SKM-1 treated with dmso at 0.1 percent for 144 hours (cell line): ENCODE data around the gene NPLOC4.
A peak's percentile ranks its signal among the peaks of the same experiment; 100 is the strongest.

Source experiments
- DNase-seq: peaks from one replicate; lab custom pipeline; 2025; ENCODE audit not compliant: unreplicated experiment; lab: John Stamatoyannopoulos, UW

The NPLOC4 gene

DNA sequence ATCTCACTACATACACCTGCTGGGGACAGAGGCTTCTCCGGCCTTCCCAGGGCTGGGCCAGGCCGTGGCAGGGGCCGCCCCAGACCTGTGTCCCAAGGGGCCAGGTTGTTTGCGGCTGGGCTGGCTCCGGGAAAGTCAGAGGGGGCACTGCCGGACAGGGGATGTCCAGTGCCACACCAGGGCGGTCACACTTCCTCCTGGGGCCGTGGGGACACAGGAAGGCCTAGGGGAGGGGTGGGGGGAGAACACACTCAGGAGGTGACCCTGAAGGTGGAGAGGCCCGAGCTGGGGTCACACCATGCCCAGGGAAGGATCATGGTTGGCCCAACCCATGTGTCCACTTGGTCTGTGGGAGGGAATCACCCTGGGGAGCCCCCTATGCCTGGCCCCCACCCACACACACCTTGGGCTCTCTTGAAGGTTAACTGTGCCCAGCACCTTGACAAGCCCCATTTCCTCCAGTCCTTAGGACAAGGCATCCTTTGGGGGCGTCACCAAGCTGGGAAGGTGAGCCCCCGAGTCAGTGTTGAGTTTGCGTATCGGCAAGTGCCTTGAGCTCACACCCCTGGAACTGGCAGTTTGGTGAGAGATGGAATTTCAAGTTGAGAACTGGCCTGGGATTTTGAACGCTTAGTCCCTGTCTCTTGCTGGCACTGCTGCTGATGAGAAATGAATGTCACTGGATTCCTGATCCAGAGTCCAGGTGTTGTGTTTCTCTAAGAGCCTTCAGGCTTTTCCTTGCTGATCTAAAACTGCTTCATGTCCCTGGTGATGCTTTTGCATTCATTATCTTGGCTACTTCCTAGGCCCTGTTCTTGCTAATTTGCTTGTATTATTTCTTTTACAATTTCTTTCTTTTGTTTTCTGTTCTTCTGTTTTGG, 116.7 kb downstream of the NPLOC4 start:
- no peak for DNase-seq

- DNase-seq: no peak
These were observed 117.5 kb downstream of the NPLOC4 start for GRCh38 chr17:81519284-81520020.

- no peak for DNase-seq
These were observed 118.1 kb downstream of the NPLOC4 start for GRCh38 chr17:81518785-81519283.

- no peak for DNase-seq
These were observed 118.7 kb downstream of the NPLOC4 start for GRCh38 chr17:81518113-81518784.

DNA sequence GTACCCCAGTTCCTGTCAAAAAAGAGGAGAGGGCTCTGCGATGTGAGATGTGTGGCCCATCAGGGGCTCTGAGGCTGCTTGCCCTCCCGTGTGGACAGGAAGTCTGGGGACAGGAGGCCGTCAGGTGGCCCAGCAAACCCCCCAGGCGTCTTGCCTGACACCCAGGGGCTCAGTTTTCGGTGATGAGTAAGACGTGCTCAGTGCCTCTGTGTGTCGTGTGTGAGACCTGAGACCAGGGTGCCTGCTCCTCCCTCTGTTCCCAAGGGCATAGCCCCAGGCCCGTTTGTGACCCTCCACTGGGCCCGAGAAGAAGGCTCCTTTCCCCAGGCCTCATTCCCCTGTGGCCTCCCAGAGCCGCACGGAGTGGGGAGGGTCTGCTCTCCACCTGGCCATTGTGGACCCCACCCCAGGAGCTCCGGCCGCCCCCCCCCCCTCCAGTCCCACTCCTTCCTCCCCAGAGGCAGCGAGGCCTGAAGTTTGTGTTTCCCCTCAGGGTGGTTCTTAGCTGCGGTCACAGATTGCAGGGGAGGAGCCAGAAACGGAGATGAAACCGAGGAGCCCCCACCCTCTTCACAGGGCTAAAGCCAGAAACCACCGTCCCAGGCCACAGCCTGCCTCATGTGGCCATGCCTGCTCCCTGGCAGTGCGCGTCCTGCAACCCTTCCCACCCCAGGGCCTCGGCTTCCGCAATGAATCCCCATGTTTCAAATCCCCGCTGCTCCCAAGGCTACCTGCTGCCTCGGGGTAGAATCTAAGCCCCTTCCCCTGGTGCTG, 119.4 kb downstream of the NPLOC4 start:
- peak; percentile 44 for DNase-seq

DNA sequence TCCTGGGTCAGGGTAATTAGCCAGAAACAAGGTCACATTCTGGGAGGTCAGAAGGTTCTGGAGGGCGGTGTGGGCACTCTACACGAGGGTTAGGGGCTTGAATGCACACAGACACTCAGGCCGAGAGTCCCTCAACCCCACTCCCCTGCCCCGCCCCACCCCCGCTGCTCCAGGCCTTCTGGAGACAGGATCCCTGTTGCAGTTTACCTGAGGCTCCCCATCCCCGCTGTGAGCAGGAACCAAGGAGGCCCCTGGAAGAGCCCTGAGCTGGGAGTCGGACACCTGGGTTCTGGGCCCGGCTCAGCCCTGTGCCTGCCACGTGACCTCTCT, 119.9 kb downstream of the NPLOC4 start:
- no peak for DNase-seq

GRCh38 chr17:81516439-81516838, 120.5 kb downstream of the NPLOC4 start:
- DNase-seq: no peak

DNA sequence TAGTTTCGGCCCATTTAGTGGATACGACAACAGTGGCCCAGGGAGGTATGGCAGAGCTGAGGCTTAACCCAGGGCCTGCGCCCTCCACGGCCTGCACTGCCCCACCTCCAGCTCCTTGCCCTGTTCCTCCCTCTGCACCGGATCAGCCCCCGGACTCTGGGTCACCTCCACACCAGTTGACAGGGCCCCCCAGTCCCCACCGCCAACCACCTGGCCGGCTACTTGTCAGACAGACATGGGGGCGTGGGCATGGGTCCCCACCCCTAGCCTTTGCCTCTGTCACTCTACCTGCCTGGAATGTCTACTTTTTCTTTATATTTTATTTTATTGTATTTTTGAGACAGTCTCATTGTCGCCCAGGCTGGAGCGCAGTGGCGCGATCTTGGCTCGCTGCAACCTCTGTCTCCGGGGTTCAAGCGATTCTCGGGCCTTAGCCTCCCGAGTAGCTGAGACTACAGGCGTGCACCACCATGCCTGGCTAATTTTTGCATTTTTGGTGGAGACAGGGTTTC, 121.3 kb downstream of the NPLOC4 start:
- DNase-seq: no peak

DNA sequence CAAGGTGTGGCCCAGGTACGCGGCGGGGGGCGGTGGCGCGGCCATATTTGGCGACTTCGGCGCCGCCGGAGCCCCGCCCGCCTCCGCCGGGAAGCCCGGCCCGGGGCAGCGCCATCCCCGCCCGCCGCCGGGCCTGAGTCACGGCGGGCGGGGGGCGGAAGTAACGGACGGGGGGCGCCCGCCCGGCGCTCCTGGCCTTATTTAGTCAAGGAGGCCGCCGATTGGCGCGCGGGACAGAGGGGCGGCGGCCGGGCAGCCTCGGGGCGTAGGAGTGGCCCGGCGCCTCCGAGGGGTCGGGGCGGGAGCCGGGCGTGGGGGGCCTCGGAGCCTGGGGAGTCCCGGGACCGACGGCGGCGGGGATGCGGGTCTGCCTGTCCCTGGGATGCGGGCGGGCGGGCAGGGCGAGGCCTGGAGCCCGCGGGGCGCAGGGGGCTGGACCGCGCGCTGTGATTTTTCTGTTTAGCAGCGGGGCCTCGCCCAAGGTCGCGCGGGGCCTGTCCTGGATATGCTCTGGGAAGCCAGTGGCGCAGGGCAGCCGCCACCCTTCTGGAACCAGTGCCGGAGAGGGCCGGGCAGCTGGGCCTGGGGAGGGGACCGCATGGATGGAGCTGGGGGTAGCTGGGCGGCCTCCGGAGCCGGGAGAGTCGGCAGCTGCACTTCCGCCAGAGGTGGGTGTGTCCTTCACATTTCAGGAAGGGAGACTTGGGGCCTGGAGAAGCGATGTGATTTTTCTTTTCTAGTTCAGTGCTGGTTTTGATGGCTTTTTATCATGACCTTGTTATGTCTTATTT, 122.0 kb downstream of the NPLOC4 start:
- DNase-seq: peak; percentile 37

DNA sequence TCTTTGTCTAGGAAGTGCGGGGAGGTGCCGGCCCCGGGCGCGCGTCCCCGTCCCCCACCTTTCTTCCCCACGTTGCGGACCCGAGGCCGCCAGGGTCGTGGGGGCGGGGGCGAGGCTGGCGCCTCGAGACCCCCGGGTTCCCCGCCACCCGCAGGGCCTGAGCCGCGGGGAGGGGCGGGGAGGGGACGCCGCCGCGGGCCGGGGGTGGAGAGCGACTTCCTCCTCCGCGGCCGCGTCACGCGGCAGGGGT, 122.5 kb downstream of the NPLOC4 start:
- DNase-seq: no peak

DNA sequence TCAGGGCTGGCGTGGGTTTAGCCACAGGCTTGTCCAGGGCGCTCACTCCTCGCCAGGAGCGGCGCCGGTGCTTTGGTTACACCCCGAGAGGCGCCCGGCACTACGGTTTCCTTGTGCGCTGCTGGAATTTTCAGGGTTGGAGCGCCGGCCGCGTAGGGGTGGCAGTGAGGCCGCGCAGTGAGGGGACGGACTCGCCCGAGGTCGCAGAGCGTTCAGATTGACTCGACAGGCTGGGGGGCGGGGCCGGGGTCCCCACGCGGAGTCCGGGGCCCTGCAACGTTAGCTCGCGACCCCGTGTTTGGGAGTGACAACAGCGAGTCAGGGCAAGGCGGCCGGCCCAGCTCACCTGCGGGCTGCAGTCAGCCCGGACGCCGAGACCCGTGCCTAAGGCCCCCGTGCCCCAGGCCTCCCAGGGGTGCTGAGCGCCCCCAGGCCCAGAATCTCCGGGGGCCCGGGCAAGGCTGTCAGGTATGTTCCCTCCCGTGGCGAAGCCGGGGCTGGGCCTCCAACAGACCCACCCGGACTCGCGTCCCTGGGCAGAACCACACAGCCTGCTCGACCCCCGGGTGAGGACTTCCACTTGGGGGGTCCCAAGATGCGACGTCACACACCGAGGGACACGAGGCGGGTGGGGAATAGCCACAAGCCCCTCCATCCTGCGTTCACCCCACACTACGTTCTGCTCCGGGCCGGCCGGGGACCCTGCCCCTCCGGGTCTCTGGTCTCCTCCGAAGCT, 123.0 kb downstream of the NPLOC4 start:
- no peak for DNase-seq

GRCh38 chr17:81513372-81513752, 123.5 kb downstream of the NPLOC4 start:
- no peak for DNase-seq

- DNase-seq: peak; percentile 84
These were observed 124.1 kb downstream of the NPLOC4 start, which contains the start of gene ACTG1 for GRCh38 chr17:81512562-81513371. TSS of gene ACTG1 (minus strand) at chr17:81512799. CDS start at chr17:81512354, 445 bp downstream.

GRCh38 chr17:81511804-81512561, 124.9 kb downstream of the NPLOC4 start:
- DNase-seq: no peak

DNA sequence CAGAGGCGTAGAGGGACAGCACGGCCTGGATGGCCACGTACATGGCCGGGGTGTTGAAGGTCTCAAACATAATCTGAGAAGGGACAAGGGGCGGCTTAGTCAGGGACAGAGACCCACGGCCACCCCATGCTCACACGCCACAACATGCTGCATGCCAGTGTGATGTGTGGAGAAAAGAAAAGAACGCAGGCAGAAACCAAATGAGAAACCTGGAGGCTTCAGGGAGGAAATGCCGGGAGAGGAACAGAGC, 125.4 kb downstream of the NPLOC4 start:
- no peak for DNase-seq

GRCh38 chr17:81510785-81511553, 125.9 kb downstream of the NPLOC4 start:
- DNase-seq: no peak

DNA sequence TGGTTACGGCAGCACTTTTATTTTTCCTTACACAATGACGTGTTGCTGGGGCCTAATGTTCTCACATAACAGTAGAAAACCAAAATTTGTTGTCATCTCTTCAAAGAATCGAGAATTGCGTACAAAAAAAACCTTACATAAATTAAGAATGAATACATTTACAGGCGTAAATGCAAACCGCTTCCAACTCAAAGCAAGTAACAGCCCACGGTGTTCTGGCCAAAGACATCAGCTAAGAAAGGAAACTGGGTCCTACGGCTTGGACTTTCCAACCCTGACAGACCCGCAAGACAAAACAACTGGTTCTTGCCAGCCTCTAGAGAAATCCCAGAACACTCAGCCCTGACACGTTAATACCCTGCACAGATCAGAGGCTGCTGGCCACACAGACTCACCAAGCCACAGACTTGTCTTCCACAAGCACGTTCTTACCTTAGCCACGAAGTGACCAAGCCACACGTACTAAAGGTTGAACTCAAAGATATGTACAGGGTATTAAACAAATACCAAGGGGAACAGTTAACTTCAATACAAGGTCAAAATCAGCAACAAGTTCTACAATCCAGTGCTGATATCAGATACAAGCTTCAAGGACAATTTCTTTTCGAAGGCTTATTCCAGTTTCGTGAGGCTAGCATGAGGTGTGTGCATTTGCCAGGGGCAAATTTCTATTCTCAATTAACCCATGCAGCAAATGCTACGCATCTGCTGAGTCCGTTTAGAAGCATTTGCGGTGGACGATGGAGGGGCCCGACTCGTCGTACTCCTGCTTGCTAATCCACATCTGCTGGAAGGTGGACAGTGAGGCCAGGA, 126.7 kb downstream of the NPLOC4 start:
- DNase-seq: no peak
